Fibroblast of lung (primary cell): ENCODE data around the gene IGFBP1. TPM values are rescaled to one million over a fixed set of nuclear protein-coding genes. Genes with fewer than 3 reads are reported as not detected.

Experiments used
- DNase-seq, 2 donors: peaks; one replicate each; pipeline versions ENCODE4 v3.0.0 to v3.0.0-alpha.2; 2010; ENCODE audit warnings: low read depth in 2 of 2
- H2AFZ ChIP-seq: 2 replicates; pipeline ENCODE4 v1.5.1; 2012; ENCODE audit warnings: low read length, control low read depth, inconsistent platforms
- H3K27ac ChIP-seq: 2 replicates; pipeline ENCODE4 v1.5.1; 2011; ENCODE audit warnings: low read length, control low read depth; ENCODE audit not compliant: insufficient read depth
- H3K27me3 ChIP-seq: 2 replicates; pipeline ENCODE4 v1.5.1; 2011; ENCODE audit warnings: mild to moderate bottlenecking, low read length; ENCODE audit not compliant: control insufficient read depth, insufficient read depth
- H3K36me3 ChIP-seq: 2 replicates; pipeline ENCODE4 v1.5.1; 2011; ENCODE audit warnings: low read length; ENCODE audit not compliant: control insufficient read depth, insufficient read depth
- H3K4me1 ChIP-seq: 2 replicates; pipeline ENCODE4 v1.5.1; 2011; ENCODE audit warnings: low read length; ENCODE audit not compliant: control insufficient read depth, insufficient read depth; ENCODE audit errors: extremely low read depth
- H3K4me2 ChIP-seq: 2 replicates; pipeline ENCODE4 v1.5.1; 2011; ENCODE audit warnings: low read length, control low read depth; ENCODE audit not compliant: insufficient read depth; ENCODE audit errors: extremely low read depth
- H3K4me3 ChIP-seq, 4 experiments: fragments of 200-600 bp in 1 of 4; sonication (generic) in 1 of 4; replicated peaks in 1 of 4; 2 replicates each; pipeline ENCODE4 v1.5.1; 2011 to 2016; ENCODE audit warnings: low read length in 4 of 4, low read depth in 3 of 4, mild to moderate bottlenecking in 3 of 4, control low read depth in 2 of 4, inconsistent platforms in 1 of 4, mixed read lengths in 1 of 4; ENCODE audit not compliant: insufficient read depth in 1 of 4; ENCODE audit errors: control extremely low read depth in 1 of 4
- H3K79me2 ChIP-seq: 2 replicates; pipeline ENCODE4 v1.5.1; 2012; ENCODE audit warnings: mild to moderate bottlenecking, low read length, inconsistent platforms; ENCODE audit not compliant: control insufficient read depth, insufficient read depth
- H3K9ac ChIP-seq: 2 replicates; pipeline ENCODE4 v1.5.1; 2011; ENCODE audit warnings: mild to moderate bottlenecking, low read length, control low read depth; ENCODE audit not compliant: insufficient read depth
- H3K9me3 ChIP-seq: 2 replicates; pipeline ENCODE4 v1.5.1; 2012; ENCODE audit warnings: low read depth, low read length; ENCODE audit not compliant: control insufficient read depth, insufficient read depth
- H4K20me1 ChIP-seq: 2 replicates; pipeline ENCODE4 v1.5.1; 2011; ENCODE audit warnings: low read length; ENCODE audit not compliant: control insufficient read depth, insufficient read depth; ENCODE audit errors: extremely low read depth
- EZH2 ChIP-seq: IDR thresholded peaks from 2 replicates; pipeline ENCODE4 v1.5.1; 2012; ENCODE audit warnings: low read length, control low read depth, mild to moderate bottlenecking; ENCODE audit errors: missing control alignments
- polyA plus RNA-seq, 2 donors: library from polyadenylated mRNA; depleted of rRNA in 1 of 2; stranded (reverse) in 1 of 2; unstranded in 1 of 2; fragments of >200 nt; gene quantifications; 2 replicates each; pipeline ENCODE4 v1.2.1, GENCODE V29; 2011 to 2012; ENCODE audit warnings: missing spikeins in 1 of 2
- total RNA-seq: library from RNA; depleted of rRNA; stranded (reverse); fragments of >200 nt; gene quantifications from 2 replicates; pipeline ENCODE4 v1.2.1, GENCODE V29; 2014
- TF ChIP-seq, protein P1 (sequence below), 2 donors: IDR thresholded peaks in 1 of 2; conservative IDR thresholded peaks in 1 of 2; 1 replicate in 1 of 2; 2 replicates in 1 of 2; pipeline ENCODE4 v1.5.1; 2011 to 2012; ENCODE audit warnings: low read length in 2 of 2, control low read depth in 1 of 2, inconsistent platforms in 1 of 2, low read depth in 1 of 2, mild to moderate bottlenecking in 1 of 2

The IGFBP1 gene
- total and polyA plus RNA-seq, 2 donors (not counting 1 experiment from before 2014, with no cell fraction given): not detected

DNA sequence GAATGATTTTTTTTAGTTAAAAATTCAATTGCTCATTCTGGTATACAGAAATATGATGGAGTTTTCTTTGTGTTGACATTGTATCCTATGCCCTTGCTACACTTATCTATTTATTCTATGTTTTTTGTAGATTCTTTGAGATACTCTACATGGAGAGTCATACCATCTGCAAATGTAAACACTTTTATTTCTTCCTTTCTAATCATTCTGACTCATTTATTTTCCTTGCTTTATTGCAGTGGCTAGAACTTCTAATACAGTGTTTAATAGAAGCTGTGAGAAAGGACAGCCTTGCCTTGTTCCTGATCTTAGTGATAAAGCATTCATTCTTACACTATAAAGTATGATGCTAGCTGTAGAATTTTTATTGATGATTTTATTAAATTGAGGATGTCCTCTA lies 42.7 kb downstream of the IGFBP1 start:
- no peaks in the 10 kb centered on the region for H3K27me3 ChIP-seq
- H3K4me2 ChIP-seq: no peak overlapping the region
- H3K4me1 ChIP-seq: no peaks in the 10 kb centered on the region
- H3K4me3 ChIP-seq: no peak overlapping the region
- H2AFZ ChIP-seq: no peak overlapping the region
- H4K20me1 ChIP-seq: no peaks in the 10 kb centered on the region
- H3K79me2 ChIP-seq: no peaks in the 10 kb centered on the region
- no peak for DNase-seq
- no peak overlapping the region for H3K9ac ChIP-seq
- H3K36me3 ChIP-seq: no peaks in the 10 kb centered on the region
- TF ChIP-seq, protein P1, sequence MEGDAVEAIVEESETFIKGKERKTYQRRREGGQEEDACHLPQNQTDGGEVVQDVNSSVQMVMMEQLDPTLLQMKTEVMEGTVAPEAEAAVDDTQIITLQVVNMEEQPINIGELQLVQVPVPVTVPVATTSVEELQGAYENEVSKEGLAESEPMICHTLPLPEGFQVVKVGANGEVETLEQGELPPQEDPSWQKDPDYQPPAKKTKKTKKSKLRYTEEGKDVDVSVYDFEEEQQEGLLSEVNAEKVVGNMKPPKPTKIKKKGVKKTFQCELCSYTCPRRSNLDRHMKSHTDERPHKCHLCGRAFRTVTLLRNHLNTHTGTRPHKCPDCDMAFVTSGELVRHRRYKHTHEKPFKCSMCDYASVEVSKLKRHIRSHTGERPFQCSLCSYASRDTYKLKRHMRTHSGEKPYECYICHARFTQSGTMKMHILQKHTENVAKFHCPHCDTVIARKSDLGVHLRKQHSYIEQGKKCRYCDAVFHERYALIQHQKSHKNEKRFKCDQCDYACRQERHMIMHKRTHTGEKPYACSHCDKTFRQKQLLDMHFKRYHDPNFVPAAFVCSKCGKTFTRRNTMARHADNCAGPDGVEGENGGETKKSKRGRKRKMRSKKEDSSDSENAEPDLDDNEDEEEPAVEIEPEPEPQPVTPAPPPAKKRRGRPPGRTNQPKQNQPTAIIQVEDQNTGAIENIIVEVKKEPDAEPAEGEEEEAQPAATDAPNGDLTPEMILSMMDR (conservative IDR thresholded peaks at IDR 0.05 in 1 of 2, IDR thresholded peaks at IDR 0.05 in 1 of 2; ENCODE audit: low read depth in 1 of 2, low read length in 2 of 2): no peak
- TF ChIP-seq EZH2: no peak
- H3K27ac ChIP-seq: no peak overlapping the region
- H3K9me3 ChIP-seq: no peaks in the 10 kb centered on the region

DNA sequence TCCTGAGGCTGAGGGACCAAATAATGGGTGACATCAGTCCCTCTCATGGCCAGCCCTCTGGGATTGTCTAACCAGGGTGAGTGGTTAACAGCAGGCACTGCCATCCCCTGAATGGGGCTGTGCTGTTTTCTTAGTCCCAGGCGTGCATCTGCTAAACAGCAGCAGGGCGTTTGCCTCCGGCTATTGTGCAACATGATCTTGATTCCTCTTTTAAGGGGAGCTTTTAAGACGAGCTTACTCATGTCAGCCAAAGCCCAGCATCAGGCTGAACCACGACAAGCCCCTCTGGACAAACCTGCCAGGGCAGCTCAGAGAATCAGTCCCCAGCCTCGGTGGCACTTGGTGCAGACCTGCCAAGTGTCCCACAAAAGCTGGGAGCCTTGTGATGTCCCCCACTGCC lies 49.0 kb downstream of the IGFBP1 start:
- Histone ChIP-seq H4K20me1 (no peaks in the 10 kb centered on the region), H2AFZ (no peak overlapping the region), H3K27me3 (no peaks in the 10 kb centered on the region), H3K4me1 (no peaks in the 10 kb centered on the region), H3K79me2 (no peaks in the 10 kb centered on the region), H3K9ac (no peak overlapping the region), H3K4me3 (no peak overlapping the region), H3K9me3 (no peaks in the 10 kb centered on the region), H3K27ac (no peak overlapping the region), H3K36me3 (no peaks in the 10 kb centered on the region), H3K4me2 (no peak overlapping the region)
- DNase-seq: no peak
- TF ChIP-seq, protein P1 (conservative IDR thresholded peaks at IDR 0.05 in 1 of 2, IDR thresholded peaks at IDR 0.05 in 1 of 2; ENCODE audit: low read depth in 1 of 2, low read length in 2 of 2): no peak
- TF ChIP-seq EZH2: no peak

DNA sequence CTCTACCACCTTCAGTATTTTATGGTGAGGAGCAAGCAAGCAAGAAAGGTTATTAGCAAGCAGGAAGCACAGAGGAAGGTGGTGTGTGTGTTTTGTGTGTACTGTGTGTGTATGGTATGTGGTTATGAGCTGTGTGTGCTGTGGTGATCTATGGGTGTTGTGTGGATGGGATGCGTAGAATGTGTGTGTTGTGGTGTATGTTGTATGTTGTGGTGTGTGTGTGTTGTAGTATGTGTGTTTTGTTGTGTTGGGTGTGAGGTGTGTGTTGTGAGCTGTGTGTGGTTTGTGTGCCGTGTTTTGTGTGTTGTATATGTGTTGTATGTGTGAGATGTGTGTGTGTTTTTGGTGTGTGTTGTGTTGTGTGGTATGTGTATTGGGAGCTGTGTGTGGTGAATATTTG lies 49.6 kb downstream of the IGFBP1 start:
- H3K36me3 ChIP-seq: no peaks in the 10 kb centered on the region
- no peaks in the 10 kb centered on the region for H3K9me3 ChIP-seq
- no peaks in the 10 kb centered on the region for H3K79me2 ChIP-seq
- no peak for DNase-seq
- no peaks in the 10 kb centered on the region for H4K20me1 ChIP-seq
- no peaks in the 10 kb centered on the region for H3K27me3 ChIP-seq
- no peaks in the 10 kb centered on the region for H3K4me1 ChIP-seq
- H2AFZ ChIP-seq: no peak overlapping the region
- no peak for TF ChIP-seq EZH2
- TF ChIP-seq, protein P1 (conservative IDR thresholded peaks at IDR 0.05 in 1 of 2, IDR thresholded peaks at IDR 0.05 in 1 of 2; ENCODE audit: low read depth in 1 of 2, low read length in 2 of 2): no peak
- H3K4me3 ChIP-seq: no peak overlapping the region
- no peak overlapping the region for H3K4me2 ChIP-seq
- no peak overlapping the region for H3K27ac ChIP-seq
- H3K9ac ChIP-seq: no peak overlapping the region
